Activated effector memory CD4-positive, alpha-beta T cell treated with Interleukin-2 at 50 U/mL for 16 hours (primary cell): ENCODE data around the gene ANKS1A.
"Not testable (repeated sequence)": the region's sequence is repeated elsewhere in the genome, so short reads cannot be mapped to it uniquely, and the experiment has no call there.

Experiments used
- DNase-seq: peaks from one replicate; pipeline ENCODE4 v3.0.0-alpha.2; 2020

ANKS1A gene

DNA sequence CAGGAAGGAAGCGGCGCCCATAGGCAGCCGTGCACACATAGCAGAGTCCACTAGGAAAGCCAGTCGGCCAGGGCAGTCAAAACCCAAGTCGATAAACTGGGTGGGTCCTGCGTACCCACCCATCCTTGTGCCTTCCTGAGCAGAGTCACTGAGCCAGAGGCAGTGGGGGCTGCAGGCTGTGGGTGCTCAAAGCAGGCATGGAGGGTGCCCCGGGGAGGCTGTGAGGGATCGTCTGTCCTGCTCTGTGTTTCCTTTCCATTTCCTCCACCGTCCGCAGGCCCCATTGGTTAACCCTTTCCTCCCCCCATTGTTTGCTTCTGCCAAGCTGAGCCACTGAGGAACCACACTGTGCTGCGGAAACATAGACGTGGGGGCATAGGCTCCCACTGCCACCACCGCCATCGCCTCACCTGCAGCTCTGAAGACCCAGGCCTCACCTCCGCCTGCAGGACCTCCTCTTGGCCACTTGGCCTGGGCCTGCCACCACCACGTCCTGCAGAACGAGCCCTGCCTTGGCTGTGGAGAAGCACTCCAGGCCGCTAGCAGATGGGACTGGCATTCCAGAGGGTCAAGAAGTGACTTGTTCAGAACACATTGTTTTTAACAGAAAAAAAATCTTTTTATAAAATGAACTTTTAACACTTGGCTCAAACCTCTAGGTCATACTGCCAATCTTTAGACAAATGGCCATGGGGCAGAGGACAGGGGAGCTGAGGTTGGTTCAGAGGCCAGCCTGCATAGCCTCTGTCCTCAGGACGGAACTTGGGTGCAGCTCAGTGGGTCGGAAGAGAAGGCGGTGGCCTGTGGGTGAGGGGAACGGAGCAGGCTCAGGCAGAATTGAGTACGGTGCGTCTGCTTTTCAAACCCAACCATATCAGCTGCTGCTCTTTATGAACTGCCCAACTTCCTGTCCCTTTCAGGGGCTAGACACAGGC lies 199.5 kb downstream of the ANKS1A start:
- DNase-seq, result no peak

DNA sequence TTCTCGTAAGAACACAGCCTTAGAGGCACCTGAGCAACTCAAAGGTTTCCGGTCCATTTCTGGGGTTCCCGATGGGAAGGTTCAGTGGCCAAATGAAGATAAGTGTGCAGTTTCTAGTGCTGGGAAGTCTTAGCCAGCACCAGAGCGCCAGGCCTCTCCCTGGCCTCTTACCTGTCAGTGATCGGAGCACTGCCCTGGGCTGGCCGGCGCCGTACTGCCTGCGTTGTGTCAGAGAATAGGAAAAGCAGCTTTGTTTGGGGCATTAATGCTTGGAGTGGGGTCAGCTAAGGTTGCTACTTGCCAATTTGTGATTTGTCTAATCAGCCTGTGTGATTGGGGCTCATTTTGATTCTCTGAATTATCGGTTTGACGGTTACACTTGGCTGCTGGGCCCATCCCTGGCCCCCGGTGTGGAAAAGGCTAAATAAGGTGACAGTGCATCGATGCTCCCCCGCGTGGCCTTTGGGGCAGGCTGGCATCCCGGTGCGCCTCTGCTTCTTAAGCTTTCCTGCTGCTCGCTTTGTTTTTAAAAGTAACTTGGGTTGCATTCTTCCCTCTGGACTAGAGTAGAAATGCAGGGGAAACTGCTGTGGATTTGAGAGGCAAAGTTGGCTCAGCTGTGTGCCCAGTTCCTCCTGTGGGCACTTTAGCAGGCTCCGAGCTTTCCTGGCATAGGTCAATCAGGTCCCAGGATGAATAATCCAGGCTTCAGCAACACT lies 200.3 kb downstream of the ANKS1A start:
- no peak for DNase-seq

- DNase-seq, result no peak
Measured at GRCh38 chr6:35089935-35090505, 201.0 kb downstream of the ANKS1A start.

DNA sequence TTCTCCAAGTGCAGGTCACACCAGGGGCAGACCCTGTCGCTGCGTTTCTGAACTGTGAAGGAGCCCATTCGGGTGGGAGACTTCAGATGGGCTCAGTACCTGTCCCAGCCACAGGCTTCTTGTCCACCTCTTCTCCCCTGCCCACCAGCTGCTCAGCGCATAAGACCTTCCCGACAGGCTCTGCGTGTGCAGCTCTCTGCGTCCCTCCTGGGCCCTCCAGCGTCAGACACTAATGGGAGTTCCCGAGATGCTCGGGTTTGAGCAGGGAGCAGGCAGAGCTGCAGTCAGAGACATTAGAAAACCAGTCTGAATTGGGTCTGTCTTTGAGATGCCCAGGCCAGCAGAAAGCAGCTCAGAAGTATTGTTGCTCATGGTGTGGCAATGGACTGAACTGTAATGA lies 201.7 kb downstream of the ANKS1A start:
- no peak for DNase-seq

DNA sequence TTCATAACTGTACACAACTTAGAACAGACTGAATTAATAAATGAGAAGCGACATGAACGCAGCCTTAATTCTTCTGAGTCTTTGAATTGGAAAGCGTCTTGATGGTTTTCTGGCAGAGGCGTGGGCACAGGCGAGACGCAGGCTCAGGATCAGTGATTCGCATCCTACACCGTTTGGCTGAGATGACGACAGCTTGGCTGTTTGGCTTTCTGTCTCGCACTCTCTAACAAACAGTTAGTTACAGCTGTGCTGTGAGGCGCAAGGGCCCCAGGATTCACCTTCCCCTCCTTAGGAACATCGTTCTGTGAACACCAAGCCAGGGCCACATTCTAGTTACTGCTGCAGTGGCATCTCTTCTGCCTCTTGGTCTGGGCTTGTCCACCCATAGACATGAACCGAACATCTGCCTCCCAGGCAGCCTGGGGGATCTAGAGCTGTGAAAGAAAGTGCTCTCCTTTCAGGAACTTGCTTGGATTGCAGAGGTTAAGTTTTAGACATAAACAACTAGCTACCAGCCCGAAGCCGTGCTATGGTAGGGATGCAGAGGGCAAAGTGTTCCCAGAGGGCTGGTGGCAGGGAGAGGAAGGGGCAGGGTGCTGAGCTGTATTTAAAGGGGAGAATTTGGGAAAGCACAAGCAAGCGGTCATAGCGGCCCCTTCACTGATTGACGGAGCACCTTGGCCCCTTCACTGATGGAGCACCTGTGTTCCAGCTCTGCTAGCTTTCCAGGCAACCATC lies 202.5 kb downstream of the ANKS1A start:
- no peak for DNase-seq

- no peak for DNase-seq
Measured at GRCh38 chr6:35092362-35093117, 203.5 kb downstream of the ANKS1A start.

DNA sequence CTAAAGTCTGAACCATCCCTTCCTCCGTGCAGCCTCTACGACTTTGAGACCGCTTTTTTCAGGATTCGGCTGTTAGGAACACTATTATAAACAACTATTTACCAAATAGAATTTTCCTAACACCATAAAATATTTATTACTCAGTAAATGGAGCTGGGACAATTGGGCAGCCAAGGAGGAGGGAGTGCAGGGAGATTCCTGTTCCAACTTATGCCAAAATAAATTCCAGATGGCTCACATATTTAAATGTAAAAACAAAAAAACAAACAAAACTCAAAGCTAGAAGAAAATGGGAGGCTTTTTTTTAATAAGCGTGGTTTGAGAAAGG lies 204.0 kb downstream of the ANKS1A start:
- no peak for DNase-seq

- no peak for DNase-seq
Measured at GRCh38 chr6:35093783-35094182, 204.7 kb downstream of the ANKS1A start.

DNA sequence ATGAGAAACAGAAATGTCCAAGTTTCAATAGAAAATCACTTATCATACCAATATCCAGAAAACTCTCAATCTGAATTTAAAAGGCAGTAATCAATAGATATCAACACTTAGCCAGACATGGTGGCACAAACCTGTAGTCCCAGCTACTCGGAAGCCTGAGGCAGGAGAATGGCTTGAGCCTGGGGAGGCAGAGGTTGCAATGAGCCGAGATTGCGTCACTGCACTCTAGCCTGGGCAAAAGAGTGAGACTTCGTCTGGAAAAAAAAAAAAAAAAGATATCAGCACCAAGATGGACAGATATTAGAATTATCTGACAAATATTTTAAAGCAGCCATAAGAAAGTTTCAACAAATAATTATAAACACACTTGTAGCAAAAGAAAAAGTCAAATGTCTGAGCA lies 205.1 kb downstream of the ANKS1A start:
- no peak for DNase-seq

DNA sequence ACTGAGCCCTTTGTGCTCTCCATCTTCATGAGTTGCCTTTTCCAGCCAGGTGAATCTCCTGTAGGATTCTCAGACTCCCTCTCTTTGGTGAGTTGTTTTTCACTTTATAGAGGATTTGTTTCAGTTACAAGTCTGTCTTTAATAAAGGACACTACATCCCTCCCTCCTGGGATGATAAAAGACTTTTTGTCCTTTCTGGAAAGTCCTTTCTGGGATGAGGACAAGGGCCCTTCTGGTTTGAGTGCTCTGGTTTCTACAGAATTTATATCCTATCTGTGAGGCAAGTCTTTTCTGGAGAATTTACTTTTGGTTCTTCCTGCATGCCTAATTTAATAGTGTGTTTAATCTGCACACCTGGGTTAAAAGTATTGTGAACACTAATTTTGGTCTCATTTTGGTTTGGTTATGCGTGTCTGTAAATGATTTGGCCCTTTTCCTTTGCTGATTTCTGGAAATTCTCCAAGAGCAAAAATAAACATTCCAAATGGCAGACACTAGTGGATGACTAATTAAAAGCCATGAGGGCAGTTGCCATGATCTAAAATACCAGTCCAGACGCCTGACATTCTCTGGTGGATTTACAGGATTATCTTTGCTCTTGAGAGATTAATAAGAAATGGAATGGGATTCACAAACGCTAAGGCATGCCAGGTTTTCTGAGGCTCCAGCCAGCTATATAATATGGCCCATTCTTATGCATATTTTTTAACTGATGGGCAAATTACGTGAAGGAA lies 207.2 kb downstream of the ANKS1A start:
- no peak for DNase-seq

GRCh38 chr6:35099116-35099515 lies 210.1 kb downstream of the ANKS1A start:
- DNase-seq, result no peak

DNA sequence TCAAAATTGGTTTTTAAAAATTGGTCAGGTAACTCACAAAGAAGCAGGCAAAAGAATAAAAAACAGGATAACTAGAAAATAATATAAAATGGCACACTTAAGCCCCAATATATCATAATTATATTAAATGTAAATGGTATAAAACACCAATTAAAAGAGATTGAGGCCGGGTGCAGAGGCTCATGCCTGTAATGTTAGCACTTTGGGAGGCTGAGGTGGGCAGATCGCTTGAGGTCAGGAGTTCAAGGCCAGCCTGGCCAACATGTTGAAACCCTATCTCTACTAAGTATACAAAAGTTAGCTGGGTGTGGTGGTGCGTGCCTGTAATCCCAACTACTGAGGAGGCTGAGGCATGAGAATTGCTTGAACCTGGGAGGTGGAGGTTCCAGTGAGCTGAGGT lies 216.0 kb downstream of the ANKS1A start:
- DNase-seq, result no peak

GRCh38 chr6:35106061-35106460 lies 217.0 kb downstream of the ANKS1A start:
- not testable (repeated sequence) for DNase-seq

- not testable (repeated sequence) for DNase-seq
Measured at GRCh38 chr6:35107208-35107607, 218.2 kb downstream of the ANKS1A start.

DNA sequence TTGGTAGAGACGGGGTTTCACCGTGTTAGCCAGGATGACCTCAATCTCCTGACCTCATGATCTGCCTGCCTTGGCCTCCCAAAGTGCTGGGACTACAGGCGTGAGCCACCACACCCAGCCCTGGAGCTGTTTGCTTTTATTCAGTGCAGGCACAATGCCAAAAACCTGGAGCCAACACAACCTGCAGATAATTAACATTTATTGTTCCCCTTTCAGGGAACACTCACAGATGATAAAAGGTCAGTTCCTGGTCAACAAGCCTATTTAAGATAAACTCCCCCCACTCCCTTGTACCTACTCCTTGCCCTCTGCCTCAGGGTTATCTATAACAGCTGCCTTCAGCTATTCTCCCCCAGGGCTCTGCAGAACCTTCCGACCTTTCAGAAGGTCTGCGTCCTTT lies 218.7 kb downstream of the ANKS1A start:
- DNase-seq, result not testable (repeated sequence)

DNA sequence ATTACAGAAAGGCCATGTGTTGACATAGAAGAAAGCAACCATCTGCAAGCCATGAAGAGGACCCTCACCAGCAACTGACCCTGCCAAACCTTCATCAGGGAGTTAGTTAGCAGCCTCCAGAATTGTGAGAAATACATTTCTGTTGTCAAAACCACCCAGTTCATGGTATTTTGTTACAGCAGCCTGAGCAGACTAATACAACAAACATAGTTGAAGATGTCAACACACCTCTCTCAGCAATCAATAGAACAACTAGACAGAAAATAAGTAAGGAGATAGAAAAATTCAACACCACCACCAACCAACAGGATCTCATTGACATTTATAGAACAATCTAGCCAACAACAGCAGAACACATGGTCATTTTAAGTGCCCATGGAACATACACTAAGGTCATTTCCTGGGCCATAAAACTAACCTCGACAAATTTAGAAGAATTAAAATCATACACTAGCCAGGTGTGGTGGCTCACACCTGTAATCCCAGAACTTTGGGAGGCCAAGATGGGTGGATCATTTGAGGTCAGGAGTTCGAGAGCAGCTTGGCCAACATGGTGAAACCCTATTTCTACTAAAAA lies 219.3 kb downstream of the ANKS1A start:
- DNase-seq, result no peak

DNA sequence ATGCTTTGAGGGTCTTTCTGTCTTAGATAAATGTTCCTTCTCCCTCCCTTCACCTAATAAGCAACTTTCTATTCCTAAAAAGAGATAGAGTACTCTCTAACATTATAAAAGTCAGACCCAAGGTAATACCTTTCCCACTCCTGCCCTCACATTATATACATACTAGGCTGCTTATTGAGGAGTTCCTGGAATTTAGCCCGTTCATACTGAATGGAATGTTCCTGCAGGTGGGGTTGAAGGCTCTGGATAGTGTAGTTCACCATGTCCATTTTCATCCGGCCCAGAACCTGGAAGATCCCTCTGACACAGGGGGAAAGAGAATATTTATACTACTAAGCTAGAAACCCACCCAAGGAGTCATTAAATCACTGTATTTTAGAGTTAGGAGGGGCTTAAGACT lies 231.7 kb downstream of the ANKS1A start:
- DNase-seq, result no peak

- no peak for DNase-seq
Measured at GRCh38 chr6:35124356-35124755, 235.3 kb downstream of the ANKS1A start.

- DNase-seq, result no peak
Measured at GRCh38 chr6:35128042-35128441, 239.0 kb downstream of the ANKS1A start.

- no peak for DNase-seq
Measured at GRCh38 chr6:35128496-35128895, 239.4 kb downstream of the ANKS1A start.

- no peak for DNase-seq
Measured at GRCh38 chr6:35136185-35136584, 247.1 kb downstream of the ANKS1A start.
